Osteoblast (primary cell): ENCODE measurements around the gene ZNF717. TPM values are rescaled to one million over a fixed set of nuclear protein-coding genes. Genes with fewer than 3 reads are reported as not detected.
"Not testable (repeated sequence)": the region's sequence is repeated elsewhere in the genome, so short reads cannot be mapped to it uniquely, and the experiment has no call there.

ENCODE experiments used
- DNase-seq: peaks from one replicate; pipeline ENCODE4 v3.0.0; 2011; ENCODE audit warnings: low spot score, mixed read lengths; ENCODE audit not compliant: insufficient read length; ENCODE audit errors: missing footprints
- H2AFZ ChIP-seq: 2 replicates; pipeline ENCODE4 v1.6.0; 2011; ENCODE audit warnings: mild to moderate bottlenecking, low read length
- H3K27ac ChIP-seq: 2 replicates; pipeline ENCODE4 v1.5.1; 2011; ENCODE audit warnings: mild to moderate bottlenecking, low read depth, low read length, moderate library complexity
- H3K27me3 ChIP-seq: 2 replicates; pipeline ENCODE4 v1.6.0; 2012; ENCODE audit warnings: mild to moderate bottlenecking, control low read depth, inconsistent platforms, low read length, moderate library complexity; ENCODE audit not compliant: insufficient read depth
- H3K36me3 ChIP-seq: 2 replicates; pipeline ENCODE4 v1.5.1; 2011; ENCODE audit warnings: mild to moderate bottlenecking, low read length, control low read depth, moderate library complexity; ENCODE audit not compliant: insufficient read depth
- H3K4me1 ChIP-seq: 2 replicates; pipeline ENCODE4 v1.5.1; 2011; ENCODE audit warnings: mild to moderate bottlenecking, low read length, control low read depth, moderate library complexity; ENCODE audit not compliant: insufficient read depth
- H3K4me2 ChIP-seq: 2 replicates; pipeline ENCODE4 v1.6.0; 2011; ENCODE audit warnings: mild to moderate bottlenecking, low read length; ENCODE audit not compliant: insufficient read depth
- H3K4me3 ChIP-seq: fragments of 200-600 bp; sonication (generic); 3 replicates; pipeline ENCODE4 v1.5.1; 2012; ENCODE audit warnings: mild to moderate bottlenecking, low read length, inconsistent platforms; ENCODE audit not compliant: insufficient read depth
- H3K79me2 ChIP-seq: 2 replicates; pipeline ENCODE4 v1.6.0; 2012; ENCODE audit warnings: mild to moderate bottlenecking, low read length, control low read depth, inconsistent platforms; ENCODE audit not compliant: insufficient read depth
- H3K9me3 ChIP-seq: 2 replicates; pipeline ENCODE4 v1.5.1; 2011; ENCODE audit warnings: low read depth, low read length, control low read depth
- H4K20me1 ChIP-seq: 2 replicates; pipeline ENCODE4 v1.6.0; 2012; ENCODE audit warnings: mild to moderate bottlenecking, low read length, control low read depth; ENCODE audit not compliant: insufficient read depth
- total RNA-seq: library from RNA; depleted of rRNA; stranded (reverse); fragments of >200 nt; gene quantifications from 2 replicates; pipeline ENCODE4 v1.2.3, GENCODE V29; 2012
- TF ChIP-seq, protein P1 (sequence below): IDR thresholded peaks from 2 replicates; pipeline ENCODE4 v1.5.1; 2011; ENCODE audit warnings: mild to moderate bottlenecking, low read depth, low read length, moderate library complexity; ENCODE audit errors: extremely low read depth

ZNF717 gene
- total RNA-seq: 17.7 and 18.5 TPM in 2 replicates

DNA sequence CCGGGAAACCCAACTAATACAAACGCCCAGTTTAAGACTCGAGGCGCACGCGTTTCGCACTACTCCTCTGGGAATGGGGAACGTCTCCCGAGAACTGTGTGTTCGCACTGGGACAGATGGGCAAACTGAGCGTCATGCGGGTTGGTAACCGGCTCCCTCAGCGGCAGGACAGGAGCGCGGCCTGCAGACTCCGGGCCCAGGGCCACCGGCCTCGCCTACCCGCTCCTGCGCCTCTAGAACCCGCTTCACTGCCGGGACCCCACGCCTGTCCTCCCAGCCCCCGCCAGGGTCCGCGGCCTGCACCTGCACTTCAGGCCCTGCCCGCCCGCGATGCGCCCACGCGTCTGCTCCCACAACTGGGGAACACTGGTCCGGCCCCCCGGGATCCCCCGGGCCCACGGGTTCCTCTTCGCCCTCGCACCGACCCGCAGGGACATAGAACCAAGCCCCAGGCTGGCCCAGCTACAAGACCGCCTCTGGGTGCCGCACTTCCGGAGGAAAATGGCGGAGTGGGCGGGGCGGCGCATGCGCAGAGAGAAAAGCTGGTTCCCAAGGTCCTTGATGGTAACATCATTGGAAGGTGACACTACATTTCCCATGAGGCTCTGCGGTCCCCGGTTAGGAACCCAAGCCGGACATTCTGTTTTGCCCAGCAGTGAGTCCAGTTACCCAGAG, at the start of gene ZNF717:
Gene ZNF717, minus strand, starts transcription at position 469 of the 675 bp plus-strand sequence. CDS start 2,187 bp downstream, outside the sequence.
- H3K4me1 ChIP-seq, H3K79me2 ChIP-seq, H3K27me3 ChIP-seq, H3K9me3 ChIP-seq, H4K20me1 ChIP-seq: not testable (repeated sequence)
- peak; percentile 58 for DNase-seq
- Histone ChIP-seq H3K27ac (peak within 1 kb of the TSS; percentile 62), H3K4me3 (peak within 1 kb of the TSS; percentile 78), H3K36me3 (peaks cover 13% of the 10 kb centered on the region), H2AFZ (peak within 1 kb of the TSS; percentile 89), H3K4me2 (peak within 1 kb of the TSS; percentile 83)

DNA sequence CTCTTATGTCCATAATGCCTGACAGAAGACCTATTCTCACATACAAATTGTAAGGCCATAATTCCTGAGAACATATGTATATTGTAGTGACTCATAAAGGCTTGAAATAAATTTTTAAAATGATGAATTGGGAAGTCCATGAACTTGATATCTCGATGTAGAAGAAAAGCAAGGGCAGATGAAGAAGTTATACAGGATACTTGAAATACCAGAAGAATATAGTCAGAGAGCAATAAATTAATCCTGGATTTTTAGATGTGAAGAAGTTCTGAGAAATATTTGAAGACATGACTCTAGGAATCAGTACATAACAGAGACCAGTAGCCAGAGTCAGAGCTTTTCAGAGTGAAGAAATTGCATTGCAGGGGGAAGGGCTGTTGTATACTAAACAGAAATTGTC, 45.7 kb upstream of the ZNF717 start:
- not testable (repeated sequence) for H3K4me3 ChIP-seq, H3K79me2 ChIP-seq, DNase-seq, H3K9me3 ChIP-seq, H4K20me1 ChIP-seq, H3K36me3 ChIP-seq, H3K4me1 ChIP-seq, H2AFZ ChIP-seq, H3K27me3 ChIP-seq, H3K4me2 ChIP-seq, H3K27ac ChIP-seq

DNA sequence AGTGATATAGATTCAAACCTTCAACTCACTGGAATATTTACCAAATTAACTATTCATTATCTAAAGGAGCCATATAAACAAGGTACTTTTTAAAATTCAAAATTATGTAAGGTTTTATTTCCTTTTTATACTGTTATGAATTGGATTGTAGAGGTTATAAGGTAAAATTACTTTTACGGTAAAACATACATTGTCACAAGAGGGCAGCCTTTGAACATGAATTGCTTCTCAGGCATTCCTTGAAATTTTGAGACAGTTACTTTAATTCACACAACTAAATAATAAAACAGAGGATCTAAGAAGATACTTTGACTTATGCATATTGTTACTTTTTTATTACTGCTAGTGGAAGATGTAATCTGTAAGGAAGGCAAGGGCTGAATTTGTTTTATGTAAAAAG, 32.7 kb upstream of the ZNF717 start:
- H3K4me1 ChIP-seq: peaks cover 11% of the 10 kb centered on the region
- H3K4me2 ChIP-seq, H3K9me3 ChIP-seq, H3K79me2 ChIP-seq, H3K4me3 ChIP-seq, H3K27me3 ChIP-seq, H3K36me3 ChIP-seq, DNase-seq, H2AFZ ChIP-seq, H4K20me1 ChIP-seq, H3K27ac ChIP-seq: not testable (repeated sequence)
- TF ChIP-seq, protein P1, sequence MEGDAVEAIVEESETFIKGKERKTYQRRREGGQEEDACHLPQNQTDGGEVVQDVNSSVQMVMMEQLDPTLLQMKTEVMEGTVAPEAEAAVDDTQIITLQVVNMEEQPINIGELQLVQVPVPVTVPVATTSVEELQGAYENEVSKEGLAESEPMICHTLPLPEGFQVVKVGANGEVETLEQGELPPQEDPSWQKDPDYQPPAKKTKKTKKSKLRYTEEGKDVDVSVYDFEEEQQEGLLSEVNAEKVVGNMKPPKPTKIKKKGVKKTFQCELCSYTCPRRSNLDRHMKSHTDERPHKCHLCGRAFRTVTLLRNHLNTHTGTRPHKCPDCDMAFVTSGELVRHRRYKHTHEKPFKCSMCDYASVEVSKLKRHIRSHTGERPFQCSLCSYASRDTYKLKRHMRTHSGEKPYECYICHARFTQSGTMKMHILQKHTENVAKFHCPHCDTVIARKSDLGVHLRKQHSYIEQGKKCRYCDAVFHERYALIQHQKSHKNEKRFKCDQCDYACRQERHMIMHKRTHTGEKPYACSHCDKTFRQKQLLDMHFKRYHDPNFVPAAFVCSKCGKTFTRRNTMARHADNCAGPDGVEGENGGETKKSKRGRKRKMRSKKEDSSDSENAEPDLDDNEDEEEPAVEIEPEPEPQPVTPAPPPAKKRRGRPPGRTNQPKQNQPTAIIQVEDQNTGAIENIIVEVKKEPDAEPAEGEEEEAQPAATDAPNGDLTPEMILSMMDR: peak; percentile 28

DNA sequence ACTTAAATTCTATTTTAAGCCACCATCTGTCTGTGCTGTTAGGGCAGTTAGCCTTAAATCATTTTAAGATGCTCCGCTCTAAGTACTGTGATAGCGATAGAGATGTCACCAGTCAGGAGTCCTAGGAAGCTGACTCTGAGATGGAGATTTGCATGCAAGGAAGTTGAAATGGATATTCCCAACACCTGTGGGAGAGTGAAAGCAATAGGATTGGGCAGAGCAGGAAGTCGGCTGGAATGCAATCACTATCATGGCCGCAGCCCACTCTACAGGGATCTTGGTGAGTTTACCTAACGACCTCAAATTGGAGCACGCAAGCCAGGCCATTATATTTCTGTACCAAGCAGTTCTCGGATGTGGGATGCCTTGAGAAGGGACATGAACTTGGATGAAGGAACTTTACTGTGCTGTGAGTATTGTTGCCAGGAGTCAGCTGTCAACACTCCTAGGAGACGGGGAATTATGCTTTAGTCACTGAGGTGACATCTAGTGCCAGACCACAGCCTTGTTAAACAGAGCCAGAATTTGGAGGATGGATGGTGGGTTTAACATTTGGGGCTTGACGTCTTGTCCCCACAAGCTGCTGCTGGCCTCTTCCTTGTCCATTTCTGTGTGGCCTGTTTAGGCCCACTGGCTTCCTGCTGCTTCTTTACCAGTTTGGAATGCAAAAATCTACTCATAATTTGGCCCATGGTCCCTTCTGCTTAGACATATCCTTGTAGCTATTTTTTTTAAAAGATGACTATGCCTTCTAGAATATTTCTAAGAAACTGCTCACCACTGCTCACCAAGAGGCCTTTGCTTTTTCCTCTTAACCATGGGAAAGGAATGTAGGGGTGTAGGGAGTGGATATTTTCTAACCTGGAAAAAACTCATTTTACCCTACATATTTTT, 31.2 kb upstream of the ZNF717 start:
- H2AFZ ChIP-seq: peak overlapping the region; percentile 77
- H3K79me2 ChIP-seq, H3K9me3 ChIP-seq, H3K36me3 ChIP-seq, H3K27me3 ChIP-seq, H3K4me3 ChIP-seq, H4K20me1 ChIP-seq: not testable (repeated sequence)
- H3K4me1 ChIP-seq: peaks cover 11% of the 10 kb centered on the region
- peak overlapping the region; percentile 71 for H3K27ac ChIP-seq
- peak overlapping the region; percentile 28 for H3K4me2 ChIP-seq
- DNase-seq: peak; percentile 10

DNA sequence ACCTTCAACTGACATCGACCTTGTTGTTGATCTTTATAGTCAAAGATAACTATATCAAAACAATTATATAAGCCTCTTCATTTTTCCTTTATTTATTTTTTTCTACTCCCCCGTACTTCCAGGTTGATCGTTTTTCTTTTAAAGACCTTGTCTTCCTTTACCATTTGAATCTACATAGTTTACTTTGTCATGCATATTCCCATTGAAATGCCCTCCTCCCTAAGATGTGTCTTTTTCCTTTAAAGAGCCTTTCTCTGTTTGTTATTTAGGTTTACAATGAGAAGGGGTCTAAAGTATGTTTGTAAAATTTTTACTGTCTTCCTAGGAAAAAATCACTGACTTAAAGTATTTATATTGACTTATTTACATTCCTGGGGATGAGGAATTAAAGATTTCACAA, 29.4 kb upstream of the ZNF717 start:
- DNase-seq: no peak
- no peaks in the 10 kb centered on the region for H3K79me2 ChIP-seq
- no peaks in the 10 kb centered on the region for H3K9me3 ChIP-seq
- no peak overlapping the region for H2AFZ ChIP-seq
- H3K4me1 ChIP-seq: peaks cover 11% of the 10 kb centered on the region
- TF ChIP-seq, protein P1: no peak
- no peaks in the 10 kb centered on the region for H4K20me1 ChIP-seq
- no peaks in the 10 kb centered on the region for H3K27me3 ChIP-seq
- no peak overlapping the region for H3K4me3 ChIP-seq
- no peaks in the 10 kb centered on the region for H3K36me3 ChIP-seq
- H3K27ac ChIP-seq: no peak overlapping the region
- H3K4me2 ChIP-seq: no peak overlapping the region
